Memory B cell (primary cell): ENCODE data around the gene PARD3B.

Experiments used
- ATAC-seq: fragments of 150-1000 bp; cut with Tn5 transposase; 2 replicates; pipeline ENCODE4 v1.10.0; 2021; ENCODE audit warnings: low read depth, mild to moderate bottlenecking, moderate library complexity
- DNase-seq, 2 donors: peaks; one replicate each; pipeline ENCODE4 v3.0.0; 2022; ENCODE audit warnings: low spot score in 2 of 2
- H3K27ac Mint-ChIP-seq: one replicate; pipeline ENCODE4 v1.8.0; 2022; ENCODE audit warnings: mild to moderate bottlenecking, moderate library complexity, mixed read lengths
- H3K27me3 Mint-ChIP-seq: one replicate; pipeline ENCODE4 v1.8.0; 2022; ENCODE audit warnings: mixed read lengths
- H3K36me3 Mint-ChIP-seq: one replicate; pipeline ENCODE4 v1.8.0; 2022; ENCODE audit warnings: mild to moderate bottlenecking, mixed read lengths
- H3K4me1 Mint-ChIP-seq: one replicate; pipeline ENCODE4 v1.8.0; 2022; ENCODE audit warnings: mixed read lengths
- H3K4me3 Mint-ChIP-seq: one replicate; pipeline ENCODE4 v1.8.0; 2022; ENCODE audit warnings: mild to moderate bottlenecking, moderate library complexity, mixed read lengths
- H3K9me3 Mint-ChIP-seq: one replicate; pipeline ENCODE4 v1.8.0; 2022; ENCODE audit warnings: mixed read lengths

The PARD3B gene

DNA sequence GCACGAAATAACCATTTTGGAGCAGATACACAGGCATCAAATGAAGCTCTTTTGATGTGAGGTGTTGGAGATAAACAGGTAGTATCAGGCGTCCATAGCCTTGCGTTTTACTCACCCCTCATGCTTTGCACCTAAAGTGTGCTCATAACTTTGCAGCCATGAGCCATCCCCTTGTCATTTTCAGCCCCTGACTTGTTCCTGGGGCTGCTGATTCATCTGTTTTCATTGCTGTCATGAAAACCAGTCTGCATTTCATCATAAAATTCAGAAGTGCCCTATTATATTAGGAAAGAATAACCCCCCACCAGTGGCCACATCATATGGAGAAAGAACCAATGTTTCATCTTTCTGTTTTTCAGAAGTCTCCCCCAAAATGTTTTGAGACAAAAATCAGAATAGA is 807.3 kb downstream of the PARD3B start:
- ATAC-seq (no peak), DNase-seq (no peak)

DNA sequence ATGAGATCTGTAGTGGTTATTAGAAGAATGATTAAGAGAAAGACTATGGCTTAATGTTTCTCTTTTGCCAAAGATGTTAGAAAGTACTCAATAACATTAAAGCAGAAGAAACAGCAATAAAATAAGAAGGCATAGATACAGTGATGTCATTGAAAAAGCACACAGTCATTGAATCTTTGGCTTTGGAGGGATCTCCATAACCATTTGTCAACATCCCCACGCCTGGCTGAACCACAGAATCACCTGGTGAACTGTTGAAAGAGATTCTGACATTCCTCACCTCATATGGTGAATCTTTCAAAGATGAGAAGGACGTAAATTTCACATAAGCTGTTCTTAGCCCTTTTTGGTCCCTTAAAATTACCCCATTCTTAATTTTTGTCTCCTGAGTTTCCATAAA is 812.5 kb downstream of the PARD3B start:
- ATAC-seq (no peak), DNase-seq (no peak)
- H3K36me3 Mint-ChIP-seq = no peaks in the 10 kb centered on the region
- no peaks in the 10 kb centered on the region for H3K4me1 Mint-ChIP-seq
- peaks cover 3% of the 10 kb centered on the region for H3K9me3 Mint-ChIP-seq
- peaks cover 2% of the 10 kb centered on the region for H3K27me3 Mint-ChIP-seq
- no peak overlapping the region for H3K27ac Mint-ChIP-seq
- no peak overlapping the region for H3K4me3 Mint-ChIP-seq

More for the DNA sequence above, 807.3 kb downstream of the PARD3B start:
- peaks cover 8% of the 10 kb centered on the region for H3K4me1 Mint-ChIP-seq
- no peaks in the 10 kb centered on the region for H3K36me3 Mint-ChIP-seq
- no peak overlapping the region for H3K27ac Mint-ChIP-seq
- no peak overlapping the region for H3K4me3 Mint-ChIP-seq
- no peaks in the 10 kb centered on the region for H3K27me3 Mint-ChIP-seq
- H3K9me3 Mint-ChIP-seq = peaks cover 2% of the 10 kb centered on the region

DNA sequence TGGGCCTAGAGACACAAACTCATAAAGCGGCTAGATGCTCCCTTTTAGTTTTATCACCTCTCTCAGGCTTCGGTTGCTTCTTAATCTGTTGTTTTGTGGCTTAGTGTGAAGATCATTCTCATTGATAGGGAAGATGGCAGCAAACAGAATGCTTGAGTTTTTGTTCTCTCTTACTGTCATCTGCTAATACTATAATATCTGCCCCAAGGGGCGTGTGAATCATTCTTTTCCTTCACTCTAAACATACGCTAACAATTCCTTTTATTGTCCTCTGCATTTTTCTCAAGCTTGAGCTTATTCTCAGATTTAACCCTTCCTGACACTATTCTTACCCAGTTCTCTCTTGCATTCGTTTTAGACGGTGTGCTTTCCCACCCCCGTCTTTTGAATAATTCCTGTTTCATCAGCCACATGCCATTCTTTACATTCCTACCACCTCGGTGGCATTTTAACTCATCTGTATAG is 813.1 kb downstream of the PARD3B start:
- H3K9me3 Mint-ChIP-seq = peaks cover 3% of the 10 kb centered on the region
- H3K27ac Mint-ChIP-seq = no peak overlapping the region
- ATAC-seq (no peak), DNase-seq (no peak)
- no peak overlapping the region for H3K4me3 Mint-ChIP-seq
- no peaks in the 10 kb centered on the region for H3K4me1 Mint-ChIP-seq
- H3K27me3 Mint-ChIP-seq = peaks cover 2% of the 10 kb centered on the region
- no peaks in the 10 kb centered on the region for H3K36me3 Mint-ChIP-seq

DNA sequence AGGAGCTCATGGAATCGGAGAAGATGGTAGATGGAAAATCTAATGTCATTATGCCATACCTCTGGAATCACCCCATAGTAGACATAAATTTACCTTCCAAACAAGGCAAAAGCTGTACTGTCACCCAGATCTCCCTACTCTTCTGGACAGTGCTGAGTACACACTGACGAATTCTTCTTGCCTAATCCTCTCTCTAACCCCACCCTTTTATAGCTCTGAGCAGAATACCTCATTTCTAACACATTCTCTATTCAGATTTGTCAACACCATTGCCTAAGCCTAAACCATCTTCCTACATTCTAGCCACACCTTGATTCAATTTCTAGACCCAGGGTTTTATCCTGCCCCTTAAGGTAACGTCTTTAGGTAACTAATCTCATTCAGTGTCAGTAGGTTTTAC is 816.0 kb downstream of the PARD3B start:
- Mint-ChIP-seq H3K36me3 (no peaks in the 10 kb centered on the region), H3K4me3 (no peak overlapping the region), H3K27me3 (peaks cover 2% of the 10 kb centered on the region), H3K27ac (no peak overlapping the region), H3K9me3 (peaks cover 1% of the 10 kb centered on the region), H3K4me1 (no peaks in the 10 kb centered on the region)
- ATAC-seq (no peak), DNase-seq (no peak)

DNA sequence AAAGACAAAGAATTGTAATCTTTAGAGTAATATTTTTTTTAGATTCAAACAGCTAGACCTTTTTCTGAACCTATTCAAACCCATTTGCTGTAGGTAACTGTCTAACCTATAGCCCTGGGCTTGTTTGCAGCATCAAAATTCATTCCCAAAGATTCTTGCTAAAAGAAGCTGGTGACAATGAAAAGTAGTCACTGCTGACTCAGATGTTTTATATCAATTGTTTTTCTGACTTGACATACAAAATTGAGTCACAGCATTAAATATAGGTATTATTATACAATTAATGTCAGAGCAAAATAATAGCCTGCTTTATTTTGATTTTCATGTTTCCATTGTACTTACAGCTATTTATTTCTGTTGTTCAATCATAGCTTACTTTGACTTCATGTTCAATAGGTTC is 816.7 kb downstream of the PARD3B start:
- DNase-seq (no peak), ATAC-seq (no peak)
- Mint-ChIP-seq H3K9me3 (peaks cover 1% of the 10 kb centered on the region), H3K36me3 (no peaks in the 10 kb centered on the region), H3K4me1 (no peaks in the 10 kb centered on the region), H3K27me3 (peaks cover 2% of the 10 kb centered on the region), H3K27ac (no peak overlapping the region), H3K4me3 (no peak overlapping the region)

DNA sequence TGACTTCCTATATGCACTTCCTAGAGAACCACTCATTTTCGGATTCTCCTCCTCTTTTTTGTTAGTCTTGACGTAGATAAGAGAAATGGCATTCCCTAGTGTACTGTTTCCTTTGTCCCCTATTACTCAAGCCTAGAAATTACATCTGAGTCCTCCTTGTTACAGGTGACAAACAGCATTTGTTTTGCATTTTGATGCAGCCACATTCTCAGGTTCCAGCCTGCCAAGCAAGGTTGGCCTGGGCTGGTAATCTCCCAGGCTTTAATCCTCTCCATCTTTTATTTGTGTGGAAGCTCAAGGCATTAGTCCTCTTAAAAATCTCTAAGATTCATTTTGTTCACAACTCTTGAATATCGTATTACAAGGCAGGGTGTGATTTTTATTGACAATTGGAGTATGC is 819.0 kb downstream of the PARD3B start:
- ATAC-seq (no peak), DNase-seq (no peak)
- H3K36me3 Mint-ChIP-seq = no peaks in the 10 kb centered on the region
- no peak overlapping the region for H3K27ac Mint-ChIP-seq
- peaks cover 1% of the 10 kb centered on the region for H3K9me3 Mint-ChIP-seq
- no peak overlapping the region for H3K4me3 Mint-ChIP-seq
- no peaks in the 10 kb centered on the region for H3K4me1 Mint-ChIP-seq
- peaks cover 2% of the 10 kb centered on the region for H3K27me3 Mint-ChIP-seq

DNA sequence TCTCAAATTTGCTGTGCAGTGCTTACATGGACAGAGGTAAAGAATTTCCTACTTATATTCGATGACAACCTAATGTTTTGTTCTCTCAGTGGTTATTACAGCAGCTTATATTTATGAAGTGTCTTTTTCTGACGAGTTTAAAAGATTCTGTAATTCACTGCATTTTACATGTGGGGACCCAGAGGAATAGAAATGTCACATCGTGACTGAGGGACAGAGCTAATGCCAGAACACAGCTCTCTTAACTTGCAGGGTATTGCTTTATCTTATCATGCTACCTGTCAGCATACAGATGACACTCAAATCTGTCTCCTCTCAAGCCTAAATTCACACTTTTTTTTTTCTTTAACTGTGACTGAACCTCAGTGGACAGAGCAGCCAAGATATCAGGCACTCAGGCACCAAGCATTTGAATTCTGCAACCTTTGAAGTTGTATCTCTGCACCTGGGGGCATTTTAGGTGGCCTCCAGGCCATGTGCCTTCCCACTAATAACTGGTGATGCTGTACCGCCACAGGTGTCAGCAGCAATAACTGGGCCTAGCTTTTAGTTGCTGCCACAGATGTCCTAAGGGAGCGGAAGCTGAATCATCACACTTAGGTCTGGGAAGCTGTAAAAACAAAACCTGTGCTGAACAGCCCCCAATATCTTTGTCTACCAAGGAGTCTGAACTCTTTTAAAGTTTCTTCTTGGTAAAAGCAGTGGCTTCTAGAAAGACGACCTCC is 821.2 kb downstream of the PARD3B start:
- no peak overlapping the region for H3K4me3 Mint-ChIP-seq
- H3K27me3 Mint-ChIP-seq = no peaks in the 10 kb centered on the region
- H3K36me3 Mint-ChIP-seq = no peaks in the 10 kb centered on the region
- H3K4me1 Mint-ChIP-seq = no peaks in the 10 kb centered on the region
- ATAC-seq (no peak), DNase-seq (no peak)
- no peaks in the 10 kb centered on the region for H3K9me3 Mint-ChIP-seq
- H3K27ac Mint-ChIP-seq = no peak overlapping the region

DNA sequence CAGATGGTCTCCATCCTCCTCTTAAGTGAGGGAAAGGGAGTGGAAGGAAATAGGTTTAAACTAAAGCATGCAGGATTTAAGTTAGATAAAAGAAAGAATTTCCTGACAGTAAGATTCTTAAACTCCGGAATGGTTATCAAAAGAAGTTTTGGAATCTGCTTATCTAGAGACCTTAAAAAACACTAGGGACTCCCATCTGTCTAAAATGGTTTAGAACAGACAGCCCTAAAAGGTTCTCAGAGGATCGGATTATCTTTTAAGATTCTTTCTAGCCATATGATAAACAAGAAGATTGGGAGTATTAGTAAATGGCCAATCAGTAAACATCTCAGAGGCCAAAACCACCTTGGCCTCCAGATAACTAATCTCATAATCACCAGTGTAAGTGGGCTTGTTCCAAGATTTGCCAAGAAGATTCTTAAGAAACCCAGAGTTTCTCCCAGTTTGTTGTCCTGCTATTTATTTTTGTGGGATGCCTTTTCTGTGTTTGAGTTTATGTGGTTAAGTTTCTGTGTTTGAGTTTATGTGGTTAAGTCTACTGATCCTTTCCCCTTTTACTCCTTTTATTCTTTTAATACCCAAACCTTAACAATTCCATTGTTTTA is 822.2 kb downstream of the PARD3B start:
- Mint-ChIP-seq H3K4me1 (no peaks in the 10 kb centered on the region), H3K27ac (no peak overlapping the region), H3K36me3 (no peaks in the 10 kb centered on the region), H3K27me3 (no peaks in the 10 kb centered on the region), H3K4me3 (no peak overlapping the region), H3K9me3 (no peaks in the 10 kb centered on the region)
- DNase-seq (no peak), ATAC-seq (no peak)

DNA sequence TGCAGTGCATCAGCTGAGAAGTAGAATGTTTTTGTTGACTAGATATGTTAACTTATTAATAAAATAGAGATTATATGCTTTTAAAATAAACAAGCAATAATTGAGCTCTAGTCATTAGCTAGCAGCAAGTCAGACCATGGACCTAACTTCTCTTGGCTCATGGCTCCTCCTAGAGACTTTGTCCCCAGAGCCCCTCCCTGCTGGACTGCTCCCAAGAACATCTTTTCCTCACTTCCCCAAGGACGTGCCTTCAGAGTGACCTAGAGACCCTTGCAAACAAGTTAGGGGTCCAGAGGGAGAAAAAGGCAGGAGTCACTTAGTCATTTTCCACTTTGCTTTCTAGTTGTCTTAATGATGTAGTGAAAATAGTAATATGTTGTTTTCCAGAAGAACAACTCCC is 824.5 kb downstream of the PARD3B start:
- Mint-ChIP-seq H3K9me3 (no peaks in the 10 kb centered on the region), H3K27ac (no peak overlapping the region), H3K27me3 (peaks cover 2% of the 10 kb centered on the region), H3K4me1 (no peaks in the 10 kb centered on the region), H3K4me3 (no peak overlapping the region), H3K36me3 (no peaks in the 10 kb centered on the region)
- no peak for ATAC-seq
- DNase-seq = no peak

DNA sequence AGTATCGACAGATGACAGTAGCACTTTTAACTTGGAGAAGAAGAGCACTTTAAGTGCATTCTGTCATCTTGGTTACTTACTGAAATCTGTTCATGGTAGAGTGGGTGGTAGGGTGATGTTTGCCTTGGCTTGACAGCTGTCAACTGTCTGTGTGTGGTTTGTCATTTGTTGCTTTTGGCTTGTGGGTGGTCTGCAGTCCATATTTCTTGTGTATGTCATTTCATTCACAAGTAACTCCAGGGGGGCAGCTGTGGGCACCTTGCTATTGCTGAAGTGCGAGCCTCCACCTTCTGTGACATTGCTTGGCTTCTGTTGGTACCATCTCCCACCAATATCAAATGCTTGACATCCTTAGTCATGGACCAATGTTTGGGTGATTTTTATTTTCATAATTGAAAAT is 825.5 kb downstream of the PARD3B start:
- no peaks in the 10 kb centered on the region for H3K9me3 Mint-ChIP-seq
- no peaks in the 10 kb centered on the region for H3K4me1 Mint-ChIP-seq
- no peak overlapping the region for H3K4me3 Mint-ChIP-seq
- H3K36me3 Mint-ChIP-seq = no peaks in the 10 kb centered on the region
- DNase-seq = no peak
- ATAC-seq = no peak
- H3K27me3 Mint-ChIP-seq = peaks cover 4% of the 10 kb centered on the region
- H3K27ac Mint-ChIP-seq = no peak overlapping the region

DNA sequence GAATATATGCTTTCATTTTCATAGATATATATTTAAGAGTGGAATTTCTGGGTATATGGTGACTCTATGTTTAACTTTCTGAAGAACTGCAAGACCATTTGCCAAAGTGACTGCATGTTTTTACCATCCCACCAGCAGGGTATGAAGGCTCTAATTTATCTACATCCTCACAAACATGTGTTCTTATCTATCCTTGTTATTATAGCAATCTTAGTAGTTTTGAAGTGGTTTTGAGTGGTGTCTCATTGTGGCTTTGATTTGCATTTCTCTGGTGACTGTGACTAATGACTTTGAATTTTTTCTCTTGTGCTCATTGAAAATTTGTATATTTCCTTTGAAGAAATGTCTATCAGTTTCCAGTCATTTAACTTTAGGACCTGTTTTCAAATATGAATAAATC is 826.9 kb downstream of the PARD3B start:
- Mint-ChIP-seq H3K9me3 (no peaks in the 10 kb centered on the region), H3K27ac (no peak overlapping the region), H3K27me3 (peaks cover 6% of the 10 kb centered on the region), H3K4me3 (no peak overlapping the region), H3K36me3 (no peaks in the 10 kb centered on the region), H3K4me1 (no peaks in the 10 kb centered on the region)
- DNase-seq (no peak), ATAC-seq (no peak)

DNA sequence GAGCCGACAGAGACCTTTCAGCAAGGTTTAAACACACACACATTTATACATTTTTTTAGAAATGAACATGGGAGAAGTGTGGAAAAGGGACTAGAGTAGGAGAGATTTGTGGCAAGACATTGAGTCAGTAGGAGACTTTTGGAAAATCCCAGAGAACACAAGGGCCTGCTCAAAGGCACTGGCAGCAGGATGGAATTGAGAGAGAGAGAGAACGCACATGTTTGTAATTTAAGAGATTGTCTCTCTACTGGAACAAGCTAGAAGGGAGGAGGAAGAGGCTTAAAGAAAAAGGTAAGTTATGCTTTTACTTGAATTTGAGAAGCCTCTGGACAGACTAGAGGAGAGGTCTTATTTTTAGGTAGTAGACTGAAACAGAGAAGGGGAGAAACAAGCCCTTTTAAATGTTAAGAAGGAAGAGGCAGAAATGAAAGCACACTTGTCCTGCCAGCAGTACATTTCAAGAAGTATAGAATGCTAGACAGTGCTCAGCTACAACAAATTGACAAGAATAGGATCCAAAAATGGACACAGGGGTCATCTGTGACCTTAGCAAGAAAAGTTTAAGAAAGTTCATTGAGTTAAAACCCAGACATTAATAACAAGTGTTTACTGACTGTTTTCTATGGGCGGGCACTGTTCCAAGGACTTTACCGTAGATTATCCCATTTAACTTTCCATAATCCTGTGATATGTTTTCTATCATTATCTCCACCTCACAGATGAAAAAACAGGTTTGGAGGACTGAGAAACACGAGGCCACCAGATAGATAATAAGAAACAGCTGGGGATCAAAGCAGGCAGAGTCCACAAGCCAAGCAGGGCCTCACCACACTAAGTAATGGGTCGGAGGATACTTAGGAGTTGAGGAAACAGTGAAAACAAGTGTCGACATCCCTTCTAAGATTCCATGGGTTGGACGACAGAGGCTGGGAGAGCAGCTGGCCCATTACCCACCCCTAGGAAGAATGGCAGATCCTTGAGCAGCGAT is 830.5 kb downstream of the PARD3B start:
- DNase-seq (no peak), ATAC-seq (no peak)
- H3K4me3 Mint-ChIP-seq = no peak overlapping the region
- H3K36me3 Mint-ChIP-seq = no peaks in the 10 kb centered on the region
- no peaks in the 10 kb centered on the region for H3K4me1 Mint-ChIP-seq
- H3K27me3 Mint-ChIP-seq = peaks cover 6% of the 10 kb centered on the region
- no peaks in the 10 kb centered on the region for H3K9me3 Mint-ChIP-seq
- no peak overlapping the region for H3K27ac Mint-ChIP-seq

DNA sequence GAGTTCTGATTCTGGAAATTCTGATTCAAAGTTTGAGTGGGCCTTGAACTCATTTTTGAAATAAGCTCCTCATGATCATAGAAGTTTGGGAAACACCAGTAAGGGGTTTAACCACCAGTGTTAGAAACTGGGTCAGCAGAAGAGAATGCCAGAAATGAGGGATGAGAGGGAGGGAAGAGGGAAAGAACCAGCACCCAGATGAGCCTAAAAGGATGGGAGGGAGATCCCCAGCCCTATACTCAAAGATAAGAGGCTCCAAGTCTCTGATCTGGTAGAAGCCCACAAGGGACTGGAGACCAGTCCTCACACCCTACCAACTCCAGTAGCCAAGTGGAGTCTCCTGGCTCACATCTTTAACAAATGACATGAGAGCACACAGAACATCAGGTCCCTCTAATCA is 832.0 kb downstream of the PARD3B start:
- Mint-ChIP-seq H3K4me3 (no peak overlapping the region), H3K27me3 (peaks cover 6% of the 10 kb centered on the region), H3K36me3 (no peaks in the 10 kb centered on the region), H3K4me1 (no peaks in the 10 kb centered on the region), H3K9me3 (no peaks in the 10 kb centered on the region), H3K27ac (no peak overlapping the region)
- DNase-seq (no peak), ATAC-seq (no peak)

DNA sequence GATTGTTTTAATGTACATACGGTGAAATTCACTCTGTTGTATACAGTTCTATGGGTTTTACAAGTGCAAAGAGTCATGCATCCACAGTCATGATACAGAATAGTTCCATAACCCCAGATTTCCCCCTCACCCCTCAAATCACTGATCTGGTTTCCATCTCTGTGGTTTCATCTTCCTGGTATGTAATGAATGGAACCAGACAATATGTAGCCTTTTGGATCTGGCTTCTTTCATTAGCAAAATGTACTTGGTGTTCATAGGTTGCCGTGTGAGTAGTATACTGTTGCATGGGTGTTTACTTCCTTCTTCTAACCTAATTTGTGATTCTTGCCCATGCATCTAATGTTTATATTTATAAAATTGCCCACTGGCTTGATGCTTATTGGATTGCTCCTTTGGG is 838.3 kb downstream of the PARD3B start:
- Mint-ChIP-seq H3K9me3 (no peaks in the 10 kb centered on the region), H3K27ac (no peak overlapping the region), H3K4me1 (no peaks in the 10 kb centered on the region), H3K4me3 (no peak overlapping the region), H3K36me3 (no peaks in the 10 kb centered on the region), H3K27me3 (no peaks in the 10 kb centered on the region)
- DNase-seq (no peak), ATAC-seq (no peak)
